Mucosa of stomach (tissue), 1 donor: Measurements from ENCODE around the gene AGBL4.

Experiments used
- H3K27me3 ChIP-seq: one replicate; pipeline ENCODE4 v1.7.0; 2013; ENCODE audit warnings: mild to moderate bottlenecking, low read length; ENCODE audit not compliant: control insufficient read depth, insufficient read depth
- H3K36me3 ChIP-seq: one replicate; pipeline ENCODE4 v1.7.0; 2013; ENCODE audit warnings: low read length; ENCODE audit not compliant: control insufficient read depth, insufficient read depth
- H3K4me1 ChIP-seq: one replicate; pipeline ENCODE4 v1.7.0; 2013; ENCODE audit warnings: mild to moderate bottlenecking, low read length; ENCODE audit not compliant: control insufficient read depth, insufficient read depth
- H3K4me3 ChIP-seq: one replicate; pipeline ENCODE4 v1.7.0; 2013; ENCODE audit warnings: low read length
- H3K9ac ChIP-seq: one replicate; pipeline ENCODE4 v1.7.0; 2013; ENCODE audit warnings: mild to moderate bottlenecking, low read length, moderate library complexity
- H3K9me3 ChIP-seq: one replicate; pipeline ENCODE4 v1.7.0; 2013; ENCODE audit warnings: mild to moderate bottlenecking, low read length, moderate library complexity; ENCODE audit not compliant: control insufficient read depth
- donor health status: Pancreatic carcinoma.

The AGBL4 gene

DNA sequence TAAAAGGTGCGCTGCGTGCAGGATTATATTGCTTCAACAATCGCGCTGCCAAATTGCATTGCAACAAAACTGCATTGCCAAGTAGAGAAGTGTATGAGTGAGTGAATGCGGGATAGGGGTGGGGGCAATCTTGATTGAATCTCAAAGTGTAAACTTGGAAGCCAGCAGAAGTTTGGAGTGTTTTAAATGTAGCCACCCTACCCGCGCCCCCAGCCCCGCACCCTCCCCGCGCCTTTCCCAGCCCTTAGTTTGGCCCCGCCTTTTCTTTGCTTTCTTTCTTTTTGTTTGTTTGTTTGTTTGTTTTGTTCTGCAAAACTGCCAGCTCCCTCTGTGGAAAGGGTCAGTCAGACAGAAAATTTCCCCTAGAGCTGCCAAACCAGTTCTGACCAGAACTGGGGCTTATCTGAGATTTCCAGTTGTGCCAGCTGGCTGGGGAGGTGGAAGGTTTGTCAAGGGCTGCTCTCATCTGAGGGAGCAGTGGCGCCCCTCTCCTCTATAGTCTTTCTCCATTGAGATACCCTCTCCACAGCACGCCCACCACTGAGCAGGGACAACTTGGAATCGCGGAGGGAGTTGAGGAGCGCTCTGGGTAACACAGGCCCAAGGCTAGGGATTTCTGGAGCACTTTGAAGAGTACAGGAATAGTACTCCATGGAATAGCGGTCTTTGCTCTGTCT, 1246.4 kb downstream of the AGBL4 start:
- H3K9ac ChIP-seq: peak overlapping the region; percentile 16
- peaks cover 5% of the 10 kb centered on the region for H3K4me1 ChIP-seq
- no peak overlapping the region for H3K4me3 ChIP-seq
- H3K9me3 ChIP-seq: no peaks in the 10 kb centered on the region
- peaks cover 6% of the 10 kb centered on the region for H3K27me3 ChIP-seq
- no peaks in the 10 kb centered on the region for H3K36me3 ChIP-seq

DNA sequence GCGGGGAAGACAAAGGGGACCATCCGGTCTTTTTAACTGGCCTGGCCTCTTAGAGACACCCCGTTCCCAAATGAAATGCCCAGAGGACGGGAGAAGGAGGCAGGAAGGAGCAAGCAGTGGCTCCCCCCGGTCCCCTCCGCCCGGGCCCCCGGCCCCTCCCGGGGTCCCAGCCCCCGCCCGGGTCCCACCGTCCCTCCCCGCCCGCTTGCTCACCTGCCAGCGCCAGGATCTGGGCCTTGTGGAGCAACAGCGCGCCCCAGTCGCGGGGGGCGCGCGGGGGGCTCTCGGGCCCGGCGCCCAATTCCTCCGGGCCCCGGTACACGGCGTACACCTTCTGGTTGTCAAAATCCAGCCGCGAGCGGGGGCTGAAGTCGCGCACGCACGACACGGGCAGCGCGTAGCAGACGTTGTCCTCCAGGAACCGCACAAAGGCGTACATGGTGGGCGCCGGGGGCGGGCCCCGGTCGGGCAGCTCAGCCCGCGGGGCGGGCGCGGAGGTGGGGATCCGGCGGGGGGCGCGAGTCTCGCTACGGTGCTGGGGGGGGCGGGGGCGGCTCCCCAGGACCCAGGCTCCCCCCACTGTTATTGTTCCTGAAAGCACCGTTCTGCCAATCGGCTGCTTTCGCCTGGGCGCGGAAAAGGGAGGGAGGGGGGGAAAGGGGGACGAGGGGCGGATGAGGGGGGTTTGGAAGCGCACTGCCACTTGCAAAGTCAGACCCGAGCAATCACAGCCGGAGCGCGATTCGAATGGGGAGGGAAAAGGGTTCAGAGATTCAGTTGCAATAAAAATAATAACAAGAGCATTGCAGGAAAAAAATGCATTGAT, 1247.1 kb downstream of the AGBL4 start, which contains the start of gene BEND5:
BEND5 (minus strand) TSS at position 499 of the 826 bp plus-strand sequence; CDS start at position 439, 60 bp downstream.
- Histone ChIP-seq H3K4me3 (no peak within 1 kb of the TSS), H3K27me3 (peaks cover 6% of the 10 kb centered on the region), H3K4me1 (peaks cover 5% of the 10 kb centered on the region), H3K9me3 (no peaks in the 10 kb centered on the region), H3K9ac (peak within 1 kb of the TSS; percentile 64), H3K36me3 (no peaks in the 10 kb centered on the region)

GRCh38 chr1:48775831-48776392, 1247.8 kb downstream of the AGBL4 start:
- Histone ChIP-seq H3K36me3 (no peaks in the 10 kb centered on the region), H3K27me3 (peaks cover 6% of the 10 kb centered on the region), H3K4me3 (no peak overlapping the region), H3K4me1 (peaks cover 5% of the 10 kb centered on the region), H3K9me3 (no peaks in the 10 kb centered on the region), H3K9ac (no peak overlapping the region)

- H3K36me3 ChIP-seq: no peaks in the 10 kb centered on the region
- peaks cover 5% of the 10 kb centered on the region for H3K4me1 ChIP-seq
- no peak overlapping the region for H3K4me3 ChIP-seq
- H3K9ac ChIP-seq: no peak overlapping the region
- no peaks in the 10 kb centered on the region for H3K9me3 ChIP-seq
- H3K27me3 ChIP-seq: peaks cover 6% of the 10 kb centered on the region
Observed at GRCh38 chr1:48773133-48773532, 1250.6 kb downstream of the AGBL4 start.

- Histone ChIP-seq H3K4me3 (no peak overlapping the region), H3K9ac (no peak overlapping the region), H3K36me3 (no peaks in the 10 kb centered on the region), H3K27me3 (no peaks in the 10 kb centered on the region), H3K9me3 (no peaks in the 10 kb centered on the region), H3K4me1 (peaks cover 5% of the 10 kb centered on the region)
Observed at GRCh38 chr1:48772211-48772610, 1251.5 kb downstream of the AGBL4 start.

- no peak overlapping the region for H3K4me3 ChIP-seq
- H3K9ac ChIP-seq: no peak overlapping the region
- no peaks in the 10 kb centered on the region for H3K36me3 ChIP-seq
- no peaks in the 10 kb centered on the region for H3K27me3 ChIP-seq
- no peaks in the 10 kb centered on the region for H3K9me3 ChIP-seq
- peaks cover 5% of the 10 kb centered on the region for H3K4me1 ChIP-seq
Observed at GRCh38 chr1:48771561-48771960, 1252.2 kb downstream of the AGBL4 start.

DNA sequence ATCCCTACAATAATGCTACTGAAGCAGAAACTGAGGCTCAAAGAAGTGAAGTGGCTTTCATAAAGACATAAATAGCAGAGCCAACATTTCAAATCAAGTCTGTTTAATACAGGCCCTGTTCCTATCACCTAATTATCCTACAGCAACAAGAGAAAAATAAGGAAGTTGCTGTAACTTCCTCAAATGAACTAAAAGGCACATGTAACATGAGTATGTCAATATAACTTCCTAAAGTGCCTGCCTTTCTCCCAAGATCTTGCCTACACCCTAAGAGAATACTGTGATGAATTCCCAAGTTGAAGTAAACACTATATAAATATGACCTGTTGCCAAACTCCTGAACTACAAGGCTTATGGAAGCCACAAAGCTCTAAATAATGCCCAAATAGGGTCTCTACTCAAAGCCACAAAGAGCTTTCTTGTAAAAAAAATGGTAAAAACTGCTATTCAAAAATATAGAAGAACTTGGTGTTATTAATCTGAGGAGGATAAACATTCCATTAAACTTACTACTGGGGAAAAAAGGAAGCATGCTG, 1255.7 kb downstream of the AGBL4 start:
- Histone ChIP-seq H3K4me1 (no peaks in the 10 kb centered on the region), H3K4me3 (no peak overlapping the region), H3K9me3 (no peaks in the 10 kb centered on the region), H3K27me3 (no peaks in the 10 kb centered on the region), H3K36me3 (no peaks in the 10 kb centered on the region), H3K9ac (no peak overlapping the region)

DNA sequence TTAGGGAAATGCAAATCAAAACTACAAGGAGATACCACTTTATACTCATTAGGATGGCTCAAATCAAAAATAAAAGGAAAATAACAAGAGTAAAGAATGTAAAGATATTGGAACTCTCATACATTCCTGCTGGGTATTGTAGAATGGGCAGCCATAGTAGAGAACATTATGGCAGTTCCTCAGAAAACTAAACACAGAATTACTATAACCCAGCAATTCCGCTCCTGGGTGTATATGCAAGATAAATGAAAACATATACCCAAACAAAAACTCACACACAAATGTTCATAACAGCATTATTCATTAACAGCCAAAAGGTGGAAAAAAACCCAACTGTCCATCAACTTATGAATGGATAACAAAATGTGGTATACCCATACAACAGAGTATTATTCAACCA, 1258.4 kb downstream of the AGBL4 start:
- H3K27me3 ChIP-seq: no peaks in the 10 kb centered on the region
- no peak overlapping the region for H3K4me3 ChIP-seq
- no peaks in the 10 kb centered on the region for H3K36me3 ChIP-seq
- no peaks in the 10 kb centered on the region for H3K4me1 ChIP-seq
- H3K9me3 ChIP-seq: no peaks in the 10 kb centered on the region
- H3K9ac ChIP-seq: no peak overlapping the region

GRCh38 chr1:48761986-48762385, 1261.8 kb downstream of the AGBL4 start:
- Histone ChIP-seq H3K4me3 (no peak overlapping the region), H3K9ac (no peak overlapping the region), H3K9me3 (no peaks in the 10 kb centered on the region), H3K27me3 (no peaks in the 10 kb centered on the region), H3K36me3 (no peaks in the 10 kb centered on the region), H3K4me1 (no peaks in the 10 kb centered on the region)

GRCh38 chr1:48761411-48761810, 1262.3 kb downstream of the AGBL4 start:
- H3K4me3 ChIP-seq: no peak overlapping the region
- H3K9me3 ChIP-seq: no peaks in the 10 kb centered on the region
- H3K4me1 ChIP-seq: no peaks in the 10 kb centered on the region
- no peaks in the 10 kb centered on the region for H3K36me3 ChIP-seq
- H3K27me3 ChIP-seq: no peaks in the 10 kb centered on the region
- no peak overlapping the region for H3K9ac ChIP-seq

DNA sequence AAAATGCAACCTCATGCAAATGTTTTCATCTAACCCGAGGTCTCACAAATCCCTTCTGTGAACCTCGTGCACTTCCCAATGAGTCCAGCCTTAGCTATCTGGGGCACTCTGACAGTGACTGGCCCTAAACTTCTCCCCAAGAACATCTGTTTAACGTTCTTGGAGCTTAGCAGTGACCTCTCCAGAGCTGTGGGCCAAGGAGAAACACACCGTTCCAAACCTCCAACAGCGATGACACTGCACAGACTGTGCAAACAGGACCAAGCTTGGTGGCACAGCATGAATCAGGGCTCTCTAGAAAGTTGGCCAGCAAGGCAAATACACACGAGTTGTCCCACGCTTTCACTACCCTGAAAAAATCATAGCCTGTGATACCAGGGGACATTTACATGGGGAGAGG, 1262.9 kb downstream of the AGBL4 start:
- Histone ChIP-seq H3K4me1 (no peaks in the 10 kb centered on the region), H3K9me3 (no peaks in the 10 kb centered on the region), H3K27me3 (no peaks in the 10 kb centered on the region), H3K4me3 (no peak overlapping the region), H3K9ac (no peak overlapping the region), H3K36me3 (no peaks in the 10 kb centered on the region)

- Histone ChIP-seq H3K4me1 (no peaks in the 10 kb centered on the region), H3K36me3 (no peaks in the 10 kb centered on the region), H3K9me3 (no peaks in the 10 kb centered on the region), H3K27me3 (no peaks in the 10 kb centered on the region), H3K9ac (no peak overlapping the region), H3K4me3 (no peak overlapping the region)
Observed at GRCh38 chr1:48758976-48759375, 1264.8 kb downstream of the AGBL4 start.
